H1 (cell line): Measurements from ENCODE around the gene CDH16.

Experiments
- CTCF ChIP-seq, 3 experiments: IDR thresholded peaks; 1 replicate in 2 of 3; 2 replicates in 1 of 3; pipeline versions ENCODE4 v1.5.1 to v1.6.1; 2011; ENCODE audit warnings: low read length in 3 of 3, mild to moderate bottlenecking in 3 of 3, inconsistent platforms in 2 of 3, low read depth in 1 of 3, moderate library complexity in 1 of 3; ENCODE audit not compliant: insufficient read depth in 1 of 3; ENCODE audit errors: control extremely low read depth in 1 of 3
- RNF2 ChIP-seq: fragments of 200-900, 300-1000 bp; sonication (generic); IDR thresholded peaks from 2 replicates; pipeline ENCODE4 v1.7.1; 2016; ENCODE audit warnings: borderline replicate concordance, low read depth, mild to moderate bottlenecking, antibody characterized with exemption, low read length; ENCODE audit not compliant: poor library complexity, severe bottlenecking; ENCODE audit errors: missing control alignments

GRCh38 chr16:66889622-66890021, 29.1 kb downstream of the CDH16 start:
- TF ChIP-seq CTCF (IDR thresholded peaks at IDR 0.05; ENCODE audit: control extremely low read depth in 1 of 3, insufficient read depth in 1 of 3, low read depth in 1 of 3, low read length in 3 of 3) (no peak), RNF2 (no peak)
